Heart right ventricle (tissue), 16 donors: ENCODE measurements around the gene EXOC6. TPM values are rescaled to one million over a fixed set of nuclear protein-coding genes. Genes with fewer than 3 reads are reported as not detected.

Experiments
- ATAC-seq, 8 donors: fragments of 200-7000 bp; cut with Tn5 transposase; one replicate each; pipeline ENCODE4 v1.9.1; 2020; ENCODE audit warnings: mild to moderate bottlenecking in 8 of 8, moderate library complexity in 8 of 8, moderate number of reproducible peaks in 1 of 8
- DNase-seq, 2 donors: peaks; one replicate each; pipeline ENCODE4 v3.0.0-alpha.2; 2020
- H3K27ac ChIP-seq, 10 donors: fragments of 200-600 bp; sonication (generic) in 2 of 10; one replicate each; pipeline versions ENCODE4 v1.5.0 to v1.8.0; 2020 to 2022; ENCODE audit warnings: mild to moderate bottlenecking in 3 of 10
- H3K27me3 ChIP-seq, 7 donors: fragments of 200-600 bp; one replicate each; pipeline ENCODE4 v1.8.0; 2021 to 2022; ENCODE audit warnings: mild to moderate bottlenecking in 2 of 7
- H3K36me3 ChIP-seq, 9 donors: fragments of 200-600 bp; sonication (generic) in 1 of 9; one replicate each; pipeline versions ENCODE4 v1.5.0 to v1.8.0; 2020 to 2022; ENCODE audit warnings: mild to moderate bottlenecking in 2 of 9
- H3K4me1 ChIP-seq, 9 donors: fragments of 200-600 bp; sonication (generic) in 1 of 9; one replicate each; pipeline versions ENCODE4 v1.5.0 to v1.8.0; 2020 to 2022; ENCODE audit warnings: mild to moderate bottlenecking in 4 of 9
- H3K4me3 ChIP-seq, 10 donors: fragments of 200-600 bp; sonication (generic) in 2 of 10; one replicate each; pipeline versions ENCODE4 v1.5.0 to v1.8.0; 2020 to 2022; ENCODE audit warnings: mild to moderate bottlenecking in 7 of 10, moderate library complexity in 2 of 10
- H3K9me3 ChIP-seq, 11 donors: fragments of 200-600 bp in 10 of 11; sonication (generic) in 2 of 11; one replicate each; pipeline versions ENCODE4 v1.5.0 to v1.8.0; 2013 to 2022; ENCODE audit warnings: mild to moderate bottlenecking in 2 of 11, control low read depth in 1 of 11, moderate library complexity in 1 of 11
- CTCF ChIP-seq, 9 donors: fragments of 200-600 bp; sonication (generic) in 2 of 9; IDR thresholded peaks; one replicate each; pipeline versions ENCODE4 v1.5.0 to v1.8.0; 2021 to 2022; ENCODE audit warnings: antibody characterized with exemption in 9 of 9, mild to moderate bottlenecking in 5 of 9, moderate library complexity in 1 of 9
- WGBS, 2 donors: extraction: QIAGEN DNeasy Blood & Tissue Kit; methylation state at CpG; one replicate each; pipeline ENCODE4 v1.1.7; 2013; ENCODE audit warnings: inconsistent platforms in 1 of 2; 5-methylcytosine and 5-hydroxymethylcytosine counted together
- intact Hi-C, 10 donors: fragments of 100-400 bp; cut with DNase I; formaldehyde crosslinking; loops; one replicate each; pipeline versions ENCODE4 v1.11.1 to v1.14.2; 2022
- polyA plus RNA-seq, 2 donors: library from polyadenylated mRNA; stranded (reverse); fragments of 200-250 nt; gene quantifications; one replicate each; pipeline ENCODE4 v1.2.3, GENCODE V29; 2013
- total RNA-seq, 10 donors: library from RNA; stranded (reverse); fragmentation: NEBNext Ultra II Directional in 3 of 10; extraction: Animal tissue kit (Norgen Biotek cat#: 25700) in 3 of 10; gene quantifications; one replicate each; pipeline versions ENCODE4 v1.2.1 to v1.2.4, GENCODE V29; 2021 to 2023
- donor health status: Arrhythmogenic right ventricular cardiomyopathy.
- donor health status: ischemic (EF 13 %, LVEDD 7.1; RV severe dilation, severe dysfunction).
- donor health status: healthy with polysubstance abuse.
- donor health status: DM: no; HTN: yes; CAD: no.
- donor health status: DM: no; HTN: no; CAD: no.
- donor health status: ischemic (EF 25% LVEDD 6.9; RV normal size, moderate dysfunction).
- donor health status: ischemic (EF 25% LVEDD 5.7; RV mildly dilated, moderate dysfunction).
- donor health status: healthy.
- donor health status: DM: yes; HTN: yes; CAD: no.
- donor health status: Ischemic cardiomyopathy.
- donor health status: ischemic (EF 35%, LVEDD 5.7; RV mildly dilated, moderate dysfunction).
- donor health status: nonischemic (EF 11% LVEDD 7.7; RV severe dilation, severe dysfunction).
- donor health status: DM: yes; HTN: yes; CAD: no.
- donor health status: PGD.
- donor health status: ischemic (EF 29% LVEDD 5.4; RV normal size, mild dysfunction).
- donor health status: nonischemic (EF 23%, LVEDD 6.1; RV moderate dilation, normal function).

The EXOC6 gene
- total and polyA plus RNA-seq, 12 donors: 3.3 to 11.7 (median 9.2) TPM

GRCh38 chr10:92890471-92890870 lies 42.2 kb downstream of the EXOC6 start:
- H3K9me3 ChIP-seq: no peaks in the 10 kb centered on the region
- intact Hi-C loops: no loop called here
- H3K27ac ChIP-seq: no peak overlapping the region
- H3K4me1 ChIP-seq: peaks cover 0 to 25% (median 10%) of the 10 kb centered on the region in 9 donors
- H3K4me3 ChIP-seq: no peak overlapping the region
- TF ChIP-seq CTCF (IDR thresholded peaks at IDR 0.05): no peak
- no peak for DNase-seq
- H3K27me3 ChIP-seq: no peaks in the 10 kb centered on the region
- ATAC-seq: no peak
- peaks cover 0 to 6% (median 0%) of the 10 kb centered on the region in 9 donors for H3K36me3 ChIP-seq

GRCh38 chr10:92891885-92892690 lies 43.8 kb downstream of the EXOC6 start:
- DNase-seq (peak in 1 of 2 donors; percentile 14), ATAC-seq (peak in 3 of 8 donors; percentile 44 to 69 (median 47))
- intact Hi-C loops: no loop called here
- Histone ChIP-seq H3K9me3 (no peaks in the 10 kb centered on the region), H3K27ac (no peak overlapping the region), H3K27me3 (no peaks in the 10 kb centered on the region), H3K36me3 (peaks cover 0 to 10% (median 0%) of the 10 kb centered on the region in 9 donors), H3K4me3 (no peak overlapping the region), H3K4me1 (peaks cover 0 to 25% (median 10%) of the 10 kb centered on the region in 9 donors)
- WGBS, 2 donors: 57 to 67% methylated on average over 5 of the region's 5 CpGs
- no peak for TF ChIP-seq CTCF (IDR thresholded peaks at IDR 0.05)

GRCh38 chr10:92892691-92893054 lies 44.4 kb downstream of the EXOC6 start:
- WGBS, 2 donors: 62 to 74% methylated on average over 3 of the region's 3 CpGs
- Histone ChIP-seq H3K4me3 (no peak overlapping the region), H3K27ac (no peak overlapping the region), H3K27me3 (no peaks in the 10 kb centered on the region), H3K9me3 (no peaks in the 10 kb centered on the region), H3K4me1 (peaks cover 0 to 22% (median 10%) of the 10 kb centered on the region in 9 donors), H3K36me3 (peaks cover 0 to 16% (median 6%) of the 10 kb centered on the region in 9 donors)
- TF ChIP-seq CTCF (IDR thresholded peaks at IDR 0.05): no peak
- ATAC-seq: no peak
- intact Hi-C loops: no loop called here
- no peak for DNase-seq

GRCh38 chr10:92894081-92894655 lies 45.8 kb downstream of the EXOC6 start:
- TF ChIP-seq CTCF (IDR thresholded peaks at IDR 0.05): no peak
- no peak overlapping the region for H3K27ac ChIP-seq

More at GRCh38 chr10:92894081-92894655, 45.8 kb downstream of the EXOC6 start:
- Histone ChIP-seq H3K4me1 (peaks cover 0 to 15% (median 7%) of the 10 kb centered on the region in 9 donors), H3K27me3 (no peaks in the 10 kb centered on the region), H3K9me3 (no peaks in the 10 kb centered on the region), H3K4me3 (no peak overlapping the region), H3K36me3 (peaks cover 0 to 21% (median 6%) of the 10 kb centered on the region in 9 donors)
- DNase-seq (no peak), ATAC-seq (no peak)
- intact Hi-C loops: no loop called here
